Activated CD8-positive, alpha-beta T cell treated with anti-CD3 and anti-CD28 coated beads, Interleukin-2, amount 10 ng/mL, durations not matched to agents 7 days and 5 days (primary cell): ENCODE results near the gene ZBTB7B. TPM values are rescaled to one million over a fixed set of nuclear protein-coding genes. Genes with fewer than 3 reads are reported as not detected.

Experiments
- ATAC-seq: fragments of 150-1000 bp; cut with Tn5 transposase; one replicate; pipeline ENCODE4 v1.10.0; 2021; ENCODE audit warnings: moderate library complexity
- CTCF ChIA-PET: fragments of 350-600 bp; sonication (Branson Sonifier 250); formaldehyde crosslinking; loops from one replicate; lab custom pipeline; 2021; ENCODE audit warnings: antibody characterized with exemption; lab: Charles Lee
- POLR2A ChIA-PET: fragments of 350-600 bp; sonication (Branson Sonifier 250); formaldehyde crosslinking; loops from one replicate; lab custom pipeline; 2021; ENCODE audit warnings: antibody characterized with exemption; lab: Charles Lee
- DNase-seq: peaks from one replicate; pipeline ENCODE4 v3.0.0-alpha.2; 2020
- H3K27ac Mint-ChIP-seq: one replicate; pipeline ENCODE4 v1.8.0; 2021; ENCODE audit warnings: mild to moderate bottlenecking, mixed read lengths
- H3K27me3 Mint-ChIP-seq: one replicate; pipeline ENCODE4 v1.8.0; 2021; ENCODE audit warnings: low read depth, mixed read lengths
- H3K36me3 Mint-ChIP-seq: one replicate; pipeline ENCODE4 v1.8.0; 2021; ENCODE audit warnings: low read depth, mixed read lengths
- H3K4me1 Mint-ChIP-seq: one replicate; pipeline ENCODE4 v1.8.0; 2021; ENCODE audit warnings: low read depth, mixed read lengths
- H3K4me3 Mint-ChIP-seq: one replicate; pipeline ENCODE4 v1.8.0; 2021; ENCODE audit warnings: mild to moderate bottlenecking, mixed read lengths
- H3K9me3 Mint-ChIP-seq: one replicate; pipeline ENCODE4 v1.8.0; 2022; ENCODE audit warnings: mixed read lengths; ENCODE audit not compliant: insufficient read depth
- total RNA-seq, 2 experiments: library from RNA; stranded (reverse); gene quantifications; one replicate each; pipeline ENCODE4 v1.2.3, GENCODE V29; 2021

Gene ZBTB7B
- total RNA-seq, 2 experiments from 2014 or later, result 35.5 to 42.5 TPM

GRCh38 chr1:155018617-155019348 lies 16.2 kb downstream of the ZBTB7B start:
- H3K4me3 Mint-ChIP-seq, result no peak overlapping the region
- no peaks in the 10 kb centered on the region for H3K9me3 Mint-ChIP-seq
- ChIA-PET POLR2A (interaction anchor here (0.6 to 0.8 kb wide), 2 partner anchors 12 to 48 kb away, joined by 3 read pairs; no protein-coding TSS in a partner anchor), CTCF (interaction anchor here (1.1 to 7.5 kb wide), 18 partner anchors 11 to 116 kb away, joined by 3 to 71 read pairs (median 5); partner anchors contain the start of genes ADAM15, FLAD1, PBXIP1 and PYGO2)
- ATAC-seq (no peak), DNase-seq (no peak)
- H3K27ac Mint-ChIP-seq, result no peak overlapping the region
- H3K36me3 Mint-ChIP-seq, result peaks cover 18% of the 10 kb centered on the region
- H3K27me3 Mint-ChIP-seq, result peaks cover 6% of the 10 kb centered on the region
- peaks cover 35% of the 10 kb centered on the region for H3K4me1 Mint-ChIP-seq

DNA sequence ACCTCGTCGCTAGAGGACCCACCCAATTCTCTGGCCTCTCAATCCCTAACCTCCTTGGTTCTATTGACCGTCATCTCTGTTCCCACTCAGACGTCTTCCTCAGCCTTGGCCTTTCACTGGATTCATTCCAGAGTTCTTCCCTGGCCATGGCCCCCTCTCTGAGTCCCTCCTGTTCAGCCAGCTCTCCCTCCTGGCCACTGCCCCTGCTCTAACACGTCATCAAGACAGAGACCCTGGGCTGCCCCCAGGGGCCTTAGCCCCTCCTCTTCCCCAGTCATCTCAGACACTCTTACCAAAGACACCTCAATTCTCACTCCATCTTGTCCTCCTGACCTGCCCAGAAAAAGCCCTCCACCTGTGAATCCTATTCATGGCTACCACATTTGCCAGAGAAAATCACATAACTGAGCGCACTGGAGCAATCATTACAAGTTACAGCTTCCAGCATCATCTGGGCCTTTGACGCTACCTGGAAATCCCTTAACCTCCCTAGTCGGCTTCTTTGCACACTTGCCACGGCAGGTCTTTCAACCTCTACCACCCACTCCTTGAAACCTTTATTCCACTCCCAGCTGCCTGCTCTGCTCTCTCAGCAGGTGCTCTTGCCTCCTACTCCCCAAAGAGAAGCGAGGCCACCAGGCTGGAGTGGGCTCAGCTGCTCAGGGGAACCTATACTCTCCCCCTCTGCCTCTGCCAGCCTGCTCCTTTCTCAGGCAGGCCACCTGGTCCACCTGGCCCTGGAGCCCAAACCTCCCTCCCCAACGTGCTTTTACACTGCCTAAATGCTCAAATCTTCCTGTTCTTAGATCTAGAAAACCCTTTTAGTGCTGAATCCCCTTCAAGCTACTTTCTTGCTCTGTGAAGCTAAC lies 17.0 kb downstream of the ZBTB7B start:
- Mint-ChIP-seq H3K4me3 (no peak overlapping the region), H3K27ac (no peak overlapping the region), H3K36me3 (peaks cover 13% of the 10 kb centered on the region), H3K4me1 (peaks cover 26% of the 10 kb centered on the region), H3K9me3 (no peaks in the 10 kb centered on the region), H3K27me3 (peaks cover 6% of the 10 kb centered on the region)
- ChIA-PET POLR2A (interaction anchor here (0.6 to 0.8 kb wide), 2 partner anchors 13 to 47 kb away, joined by 3 read pairs; no protein-coding TSS in a partner anchor), CTCF (interaction anchor here (0.7 to 7.5 kb wide), 13 partner anchors 9 to 186 kb away, joined by 3 to 71 read pairs (median 4); partner anchors contain the start of genes ADAM15, FLAD1, KRTCAP2 and PYGO2)
- DNase-seq (no peak), ATAC-seq (no peak)

DNA sequence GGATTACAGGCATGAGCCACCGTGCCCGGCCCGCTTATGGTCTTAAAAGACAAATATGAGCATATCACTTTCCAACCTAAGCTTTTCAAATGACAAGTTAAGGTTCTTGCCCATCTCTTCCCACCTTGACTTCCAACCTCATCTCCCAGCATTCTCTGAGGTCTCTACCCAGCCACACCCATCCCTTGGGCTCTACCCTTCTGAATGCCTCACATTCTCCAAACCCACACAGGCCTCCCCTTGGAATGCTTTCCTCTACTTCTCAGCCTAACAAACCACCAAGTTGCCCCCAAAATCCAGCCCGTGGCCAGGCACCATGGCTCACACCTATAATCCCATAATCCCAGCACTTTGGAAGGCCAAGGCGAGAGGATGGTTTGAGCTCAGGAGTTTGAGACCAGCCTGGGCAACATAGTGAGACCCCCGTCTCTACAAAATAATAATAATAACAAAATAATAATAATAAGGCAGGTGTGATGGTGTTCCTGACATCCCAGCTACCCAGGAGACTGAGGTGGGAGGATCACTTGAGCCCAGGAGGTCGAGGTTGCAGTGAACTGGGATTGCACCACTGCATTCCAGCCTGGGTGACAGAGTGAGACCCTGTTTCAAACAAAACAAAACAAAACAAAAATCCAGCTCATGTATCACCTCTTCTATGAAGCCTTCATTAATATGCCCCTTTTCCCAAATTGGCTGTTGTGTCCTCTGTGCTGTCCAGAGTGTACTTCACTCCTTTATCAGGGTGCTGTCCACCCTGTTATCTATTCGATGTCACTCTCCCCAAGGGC lies 19.7 kb downstream of the ZBTB7B start:
- Mint-ChIP-seq H3K9me3 (no peaks in the 10 kb centered on the region), H3K36me3 (peaks cover 2% of the 10 kb centered on the region), H3K4me3 (no peak overlapping the region), H3K27me3 (peaks cover 6% of the 10 kb centered on the region), H3K4me1 (peaks cover 9% of the 10 kb centered on the region), H3K27ac (no peak overlapping the region)
- ChIA-PET POLR2A (interaction anchor here (0.7 kb wide), 1 partner anchor 41 kb away, joined by 4 read pairs; no protein-coding TSS in a partner anchor), CTCF (interaction anchor here (1.0 to 2.0 kb wide), 5 partner anchors 9 to 63 kb away, joined by 4 to 9 read pairs (median 5); partner anchors contain the start of gene ADAM15)
- DNase-seq (no peak), ATAC-seq (no peak)

- H3K9me3 Mint-ChIP-seq, result no peaks in the 10 kb centered on the region
- no peak overlapping the region for H3K27ac Mint-ChIP-seq
- CTCF ChIA-PET, result interaction anchor here (1.0 to 2.0 kb wide), 5 partner anchors 10 to 62 kb away, joined by 4 to 9 read pairs (median 5); partner anchors contain the start of gene ADAM15
- H3K4me3 Mint-ChIP-seq, result no peak overlapping the region
- peaks cover 2% of the 10 kb centered on the region for H3K36me3 Mint-ChIP-seq
- POLR2A ChIA-PET, result interaction anchor here (0.7 kb wide), 1 partner anchor 42 kb away, joined by 4 read pairs; no protein-coding TSS in a partner anchor
- H3K27me3 Mint-ChIP-seq, result peaks cover 6% of the 10 kb centered on the region
- peaks cover 5% of the 10 kb centered on the region for H3K4me1 Mint-ChIP-seq
- ATAC-seq (no peak), DNase-seq (no peak)
Measured at GRCh38 chr1:155022927-155023236, 20.3 kb downstream of the ZBTB7B start.

GRCh38 chr1:155023627-155024026 lies 21.0 kb downstream of the ZBTB7B start:
- H3K36me3 Mint-ChIP-seq, result peaks cover 2% of the 10 kb centered on the region
- no peak overlapping the region for H3K4me3 Mint-ChIP-seq
- no peaks in the 10 kb centered on the region for H3K9me3 Mint-ChIP-seq
- ChIA-PET CTCF (interaction anchor here (1.7 to 2.0 kb wide), 2 partner anchors 27 to 38 kb away, joined by 7 to 9 read pairs; partner anchors contain the start of gene ADAM15), POLR2A (no interaction called here)
- peaks cover 6% of the 10 kb centered on the region for H3K27me3 Mint-ChIP-seq
- H3K4me1 Mint-ChIP-seq, result no peaks in the 10 kb centered on the region
- ATAC-seq (no peak), DNase-seq (no peak)
- H3K27ac Mint-ChIP-seq, result no peak overlapping the region

DNA sequence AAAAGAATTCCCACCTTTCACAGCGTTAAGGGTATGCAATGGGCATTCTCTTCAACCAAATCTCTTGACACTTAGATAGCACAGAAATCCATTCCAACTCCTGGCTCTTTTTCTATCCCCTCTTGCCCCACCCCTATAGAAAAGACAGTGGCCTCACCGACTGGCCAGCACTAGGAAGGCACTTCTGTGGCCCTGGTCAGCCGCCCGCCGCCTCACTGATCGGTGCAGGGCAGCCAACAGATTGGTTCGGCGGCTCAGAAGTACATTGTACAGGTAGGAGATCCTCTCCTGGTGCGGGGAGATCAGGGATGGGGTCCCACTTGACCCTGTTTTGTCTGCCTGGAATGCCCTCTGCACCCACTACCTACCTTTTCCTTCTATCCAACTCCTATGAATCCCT lies 21.7 kb downstream of the ZBTB7B start:
- ChIA-PET CTCF (interaction anchor here (1.2 kb wide), 1 partner anchor 25 kb away, joined by 4 read pairs; no protein-coding TSS in a partner anchor), POLR2A (no interaction called here)
- Mint-ChIP-seq H3K36me3 (no peaks in the 10 kb centered on the region), H3K27me3 (peaks cover 6% of the 10 kb centered on the region), H3K4me3 (no peak overlapping the region), H3K4me1 (no peaks in the 10 kb centered on the region), H3K9me3 (no peaks in the 10 kb centered on the region), H3K27ac (no peak overlapping the region)
- no peak for ATAC-seq
- no peak for DNase-seq

DNA sequence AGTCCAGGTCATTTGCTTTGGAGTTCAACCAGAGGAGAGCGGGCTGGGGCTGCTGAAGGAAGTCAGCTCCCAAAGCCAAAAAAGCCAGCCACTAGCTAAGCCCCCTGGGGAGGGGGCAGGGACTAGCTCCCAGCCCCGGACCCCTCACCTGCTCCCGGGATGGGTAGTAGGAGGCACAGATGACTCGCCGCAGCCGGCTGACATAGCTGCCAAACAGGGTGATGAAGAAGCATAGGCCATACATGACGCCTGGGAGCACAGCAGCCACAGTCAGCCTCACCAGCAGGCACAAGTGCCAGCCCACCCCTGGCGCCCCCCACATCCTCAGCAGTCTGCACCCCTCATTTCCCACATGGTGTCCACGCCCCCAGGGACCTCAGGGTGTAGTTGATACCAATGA lies 23.6 kb downstream of the ZBTB7B start:
- Mint-ChIP-seq H3K4me1 (no peaks in the 10 kb centered on the region), H3K27ac (no peak overlapping the region), H3K36me3 (no peaks in the 10 kb centered on the region), H3K27me3 (peaks cover 3% of the 10 kb centered on the region), H3K4me3 (no peak overlapping the region), H3K9me3 (no peaks in the 10 kb centered on the region)
- no peak for ATAC-seq
- CTCF ChIA-PET, result interaction anchor here (1.0 to 1.4 kb wide), 2 partner anchors 9 to 35 kb away, joined by 3 read pairs; no protein-coding TSS in a partner anchor
- no peak for DNase-seq
- POLR2A ChIA-PET, result interaction anchor here (0.5 kb wide), 1 partner anchor 536 kb away, joined by 3 read pairs; no protein-coding TSS in a partner anchor

DNA sequence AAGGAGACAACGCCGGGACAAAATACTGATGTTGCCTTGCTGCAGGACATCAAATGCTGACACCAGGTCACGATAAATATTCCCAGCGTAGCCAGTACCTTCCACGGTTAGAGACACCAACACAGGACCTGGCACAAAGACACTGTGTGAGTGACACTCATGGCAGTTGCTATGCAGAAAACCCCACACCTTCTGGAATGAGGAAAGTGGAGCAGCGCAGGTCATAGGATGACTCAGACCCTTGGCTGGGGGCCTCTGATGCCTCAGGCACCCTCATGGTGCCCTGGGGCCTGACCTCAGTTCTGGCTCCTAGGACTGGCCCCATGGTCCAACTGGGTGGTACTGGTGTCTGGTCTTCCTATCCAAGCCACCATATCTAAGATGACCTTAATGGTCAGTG lies 24.0 kb downstream of the ZBTB7B start:
- ATAC-seq (no peak), DNase-seq (no peak)
- H3K27me3 Mint-ChIP-seq, result peaks cover 3% of the 10 kb centered on the region
- CTCF ChIA-PET, result interaction anchor here (1.0 kb wide), 1 partner anchor 9 kb away, joined by 3 read pairs; no protein-coding TSS in a partner anchor
- no peaks in the 10 kb centered on the region for H3K4me1 Mint-ChIP-seq
- H3K4me3 Mint-ChIP-seq, result no peak overlapping the region
- no peaks in the 10 kb centered on the region for H3K9me3 Mint-ChIP-seq
- POLR2A ChIA-PET, result no interaction called here
- no peaks in the 10 kb centered on the region for H3K36me3 Mint-ChIP-seq
- H3K27ac Mint-ChIP-seq, result no peak overlapping the region

- Mint-ChIP-seq H3K27me3 (peaks cover 6% of the 10 kb centered on the region), H3K4me1 (no peaks in the 10 kb centered on the region), H3K4me3 (no peak overlapping the region), H3K36me3 (no peaks in the 10 kb centered on the region), H3K9me3 (no peaks in the 10 kb centered on the region), H3K27ac (no peak overlapping the region)
- no peak for ATAC-seq
- ChIA-PET POLR2A (interaction anchor here (0.6 kb wide), 1 partner anchor 14 kb away, joined by 3 read pairs; no protein-coding TSS in a partner anchor), CTCF (interaction anchor here (1.1 to 1.4 kb wide), 3 partner anchors 12 to 14 kb away, joined by 3 to 6 read pairs (median 3); no protein-coding TSS in a partner anchor)
- DNase-seq, result no peak
Measured at GRCh38 chr1:155029513-155030242, 27.1 kb downstream of the ZBTB7B start.

DNA sequence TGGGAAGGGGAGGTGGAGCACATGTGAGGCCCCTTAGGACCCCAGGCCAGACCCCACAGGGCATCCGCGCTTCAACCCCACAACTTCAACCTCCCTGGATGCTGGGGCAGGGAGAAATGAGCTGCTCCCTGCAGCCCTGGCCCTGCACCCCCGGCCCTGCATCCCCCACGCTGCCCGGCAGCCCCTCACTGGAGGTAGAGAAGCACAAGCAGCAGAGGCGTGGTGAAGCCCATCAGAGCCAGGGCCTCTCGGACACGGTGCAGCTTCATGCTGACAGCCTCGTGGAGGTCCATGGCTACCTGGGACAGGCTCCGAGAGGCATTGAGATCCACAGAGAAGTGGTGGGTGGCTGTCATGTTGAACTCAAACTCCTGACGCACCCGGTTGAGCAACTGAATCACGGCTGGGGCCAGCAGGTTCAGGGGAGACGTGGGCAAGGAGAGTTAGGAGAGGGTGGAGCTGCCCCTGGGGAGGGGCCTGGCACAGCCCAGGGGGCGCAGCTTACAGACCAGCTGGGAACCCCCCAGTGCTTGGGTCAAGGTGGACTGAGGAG lies 27.7 kb downstream of the ZBTB7B start:
- Mint-ChIP-seq H3K4me3 (no peak overlapping the region), H3K27me3 (peaks cover 7% of the 10 kb centered on the region), H3K36me3 (no peaks in the 10 kb centered on the region), H3K27ac (no peak overlapping the region), H3K9me3 (no peaks in the 10 kb centered on the region), H3K4me1 (no peaks in the 10 kb centered on the region)
- ChIA-PET POLR2A (no interaction called here), CTCF (interaction anchor here (1.1 to 1.4 kb wide), 2 partner anchors 12 to 14 kb away, joined by 3 read pairs; no protein-coding TSS in a partner anchor)
- DNase-seq (no peak), ATAC-seq (no peak)
